Measurements from ENCODE around the gene GLB1L3.
A peak's percentile ranks its signal among the peaks of the same experiment; 100 is the strongest.

The GLB1L3 gene

DNA sequence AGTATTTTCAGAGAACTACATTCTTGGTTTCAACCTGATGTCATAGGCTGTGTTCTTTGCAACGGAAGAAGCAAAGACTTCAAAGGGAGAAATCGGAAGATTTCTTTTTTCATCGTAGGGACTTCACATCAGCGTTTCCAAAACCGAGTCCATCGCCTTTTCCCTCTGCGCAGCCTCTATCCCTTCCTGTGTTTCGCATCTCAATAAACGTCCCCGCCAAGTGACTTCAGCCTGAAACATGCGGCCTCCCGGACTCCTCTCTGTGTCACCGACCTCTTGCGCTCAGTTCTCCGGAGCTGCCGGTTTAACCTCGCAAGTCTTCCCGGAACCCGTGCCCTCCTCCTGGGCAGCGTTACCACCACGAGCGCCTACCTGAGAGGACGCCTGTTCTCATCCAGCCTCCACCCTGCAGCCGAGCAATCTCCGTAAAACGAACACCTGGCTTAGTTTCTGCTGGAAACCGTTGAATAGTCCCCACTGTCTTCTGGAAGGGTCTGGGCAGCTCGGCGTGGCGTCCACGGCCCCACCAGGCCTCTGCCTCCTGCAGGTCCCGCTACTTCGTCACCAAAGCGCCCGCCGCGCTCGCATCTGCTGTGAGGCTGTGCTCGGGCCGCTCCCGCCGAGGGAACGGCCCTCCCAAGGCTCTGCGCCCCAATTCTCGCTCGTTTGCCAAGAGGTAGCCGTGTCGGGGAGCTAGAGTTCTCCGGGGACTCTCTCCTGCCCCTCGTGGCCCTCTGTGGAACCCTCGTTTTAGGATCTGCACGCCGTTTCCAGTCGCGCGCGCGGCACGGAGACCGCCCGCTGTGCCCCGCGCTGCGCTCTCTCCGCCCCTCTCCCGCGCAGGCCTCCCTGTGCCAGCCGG lies at the start of gene GLB1L3:
Gene GLB1L3, plus strand, starts transcription at position 846 of the 862 bp plus-strand sequence. CDS start 362 bp downstream, outside the sequence.
- peak; percentile 49 to 56 for DNase-seq (ENCODE audit: low read depth in 2 of 2)

DNA sequence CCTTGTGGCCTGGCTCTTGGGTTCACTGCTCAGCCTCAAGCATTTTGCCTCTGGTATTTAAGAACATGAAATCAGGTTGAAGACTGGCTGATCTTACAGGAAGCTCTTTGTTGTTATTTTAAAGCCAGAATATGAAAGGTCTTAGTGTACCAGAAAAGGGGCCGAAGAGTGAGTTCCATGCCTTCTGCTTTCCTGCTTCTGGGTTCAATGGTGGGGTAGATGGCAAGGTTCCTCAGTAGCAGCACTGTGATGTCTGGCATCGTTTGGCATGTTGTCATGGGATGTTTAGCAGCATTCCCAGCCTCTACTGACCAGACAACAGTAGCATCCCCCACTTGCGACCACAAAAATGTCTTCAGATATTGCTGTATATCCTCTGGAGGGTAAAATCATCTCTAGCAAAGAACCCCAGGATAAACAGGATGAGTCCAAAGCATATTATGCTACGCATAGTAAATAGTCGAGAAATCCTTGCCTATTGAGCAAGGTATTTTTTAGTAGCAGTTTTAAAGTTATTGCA lies 49.3 kb upstream of the GLB1L3 start:
- no peak for DNase-seq (ENCODE audit: low read depth in 2 of 2)

DNA sequence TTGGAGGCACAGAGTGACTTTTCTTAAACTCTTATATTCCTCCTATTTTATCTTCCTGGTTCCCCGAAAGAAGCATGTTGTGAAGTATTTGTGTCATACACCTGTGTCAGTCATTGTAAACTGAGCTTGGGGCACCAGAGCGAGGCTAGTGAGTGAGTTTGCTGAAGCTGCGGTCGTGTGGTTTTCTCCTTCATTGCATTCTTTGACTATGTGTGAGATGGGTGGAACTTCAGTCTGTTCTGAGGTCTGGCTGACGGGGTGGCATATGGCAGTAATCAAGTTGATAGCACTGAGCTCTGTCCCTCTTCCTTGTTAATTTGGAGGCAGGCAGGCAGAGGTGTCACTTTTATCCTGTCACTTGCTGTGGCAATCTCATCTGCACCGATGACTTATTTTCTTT lies 47.6 kb upstream of the GLB1L3 start:
- DNase-seq (ENCODE audit: low read depth in 2 of 2): no peak

- no peak for DNase-seq (ENCODE audit: low read depth in 2 of 2)
Observed at GRCh38 chr11:134229126-134229790, 46.9 kb upstream of the GLB1L3 start.

GRCh38 chr11:134230339-134230738 lies 45.8 kb upstream of the GLB1L3 start:
- DNase-seq (ENCODE audit: low read depth in 2 of 2): no peak

GRCh38 chr11:134231958-134232659 lies 44.1 kb upstream of the GLB1L3 start:
- DNase-seq (ENCODE audit: low read depth in 2 of 2): no peak

DNA sequence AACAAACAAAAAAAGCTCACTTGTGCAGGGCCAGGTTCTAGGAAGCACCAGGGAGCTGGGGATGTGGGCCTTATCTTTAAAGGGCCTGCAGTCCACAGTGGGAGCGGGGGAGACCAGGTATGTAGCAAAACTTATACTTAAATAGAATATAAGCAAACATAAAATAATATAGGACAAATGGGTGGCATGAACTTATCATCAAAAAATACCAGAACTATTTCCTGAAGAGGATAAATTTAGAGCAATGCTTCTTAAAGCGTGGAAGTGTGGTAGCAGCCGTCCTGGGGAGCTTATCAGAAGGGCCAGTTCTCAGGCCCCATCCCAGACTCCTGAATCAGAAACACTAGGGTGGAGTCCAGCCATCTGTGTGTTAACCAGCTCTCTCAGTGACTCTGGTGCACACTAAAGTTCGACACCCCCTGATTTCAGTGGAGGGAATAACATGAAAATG lies 42.4 kb upstream of the GLB1L3 start:
- no peak for DNase-seq (ENCODE audit: low read depth in 2 of 2)

DNA sequence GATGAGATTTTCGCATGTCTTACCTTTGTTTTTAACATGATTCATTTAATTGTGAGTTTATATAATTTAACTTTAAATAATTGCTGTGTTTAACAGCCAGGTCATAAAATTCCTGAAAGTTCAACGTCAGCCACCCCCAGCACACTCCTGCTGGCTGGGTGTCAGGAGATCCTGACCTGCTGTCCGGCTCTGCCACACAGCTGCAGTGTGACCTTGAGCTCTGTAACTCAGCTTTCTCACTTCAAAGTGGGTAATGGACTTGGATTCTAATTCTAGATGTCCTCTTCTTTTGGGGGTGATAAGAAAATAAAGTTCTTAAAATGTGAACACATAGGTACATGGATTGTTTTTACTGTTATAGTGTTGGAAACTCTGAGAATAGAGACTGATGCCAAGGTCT lies 40.8 kb upstream of the GLB1L3 start:
- DNase-seq (ENCODE audit: low read depth in 2 of 2): no peak

- DNase-seq (ENCODE audit: low read depth in 2 of 2): no peak
Observed at GRCh38 chr11:134236834-134237556, 39.2 kb upstream of the GLB1L3 start.

DNA sequence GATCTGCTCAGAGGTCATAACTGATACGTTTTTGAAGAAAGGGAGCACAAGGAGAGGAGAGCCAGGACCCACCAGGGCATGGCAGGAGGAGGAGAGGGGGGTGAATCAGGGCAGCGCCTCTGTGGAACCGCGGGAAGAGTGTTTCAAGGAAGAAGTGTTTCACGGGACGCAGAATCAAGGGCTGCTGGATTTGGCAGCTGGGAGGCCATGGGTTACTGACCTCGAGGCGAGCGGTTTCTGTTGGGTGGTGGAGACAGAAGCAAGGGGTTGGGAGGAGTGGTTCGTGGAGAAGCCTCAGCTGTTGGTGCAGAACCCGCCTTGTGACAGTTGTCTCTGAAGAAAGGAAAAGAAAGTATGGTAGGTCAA lies 38.6 kb upstream of the GLB1L3 start:
- no peak for DNase-seq (ENCODE audit: low read depth in 2 of 2)

- no peak for DNase-seq (ENCODE audit: low read depth in 2 of 2)
Observed at GRCh38 chr11:134238956-134239355, 37.2 kb upstream of the GLB1L3 start.

DNA sequence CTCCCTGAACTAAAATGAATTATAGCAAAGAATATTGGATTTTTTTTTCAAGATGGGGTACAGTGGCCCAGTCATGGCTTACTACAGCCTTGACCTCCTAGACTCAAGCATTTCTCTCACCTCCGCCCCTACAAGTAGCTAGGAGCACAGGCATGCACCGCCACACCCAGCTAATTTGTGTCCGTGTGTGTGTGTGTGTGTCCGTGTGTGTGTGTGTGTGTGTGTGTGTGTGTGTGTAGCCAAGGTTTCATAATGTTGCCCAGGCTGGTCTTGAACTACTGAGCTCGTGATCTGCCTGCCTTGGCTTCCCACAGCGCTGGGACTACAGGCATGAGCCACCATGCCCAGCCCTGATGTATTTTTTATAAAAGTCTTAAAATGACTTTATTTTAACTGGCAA lies 35.6 kb upstream of the GLB1L3 start:
- DNase-seq (ENCODE audit: low read depth in 2 of 2): no peak

DNA sequence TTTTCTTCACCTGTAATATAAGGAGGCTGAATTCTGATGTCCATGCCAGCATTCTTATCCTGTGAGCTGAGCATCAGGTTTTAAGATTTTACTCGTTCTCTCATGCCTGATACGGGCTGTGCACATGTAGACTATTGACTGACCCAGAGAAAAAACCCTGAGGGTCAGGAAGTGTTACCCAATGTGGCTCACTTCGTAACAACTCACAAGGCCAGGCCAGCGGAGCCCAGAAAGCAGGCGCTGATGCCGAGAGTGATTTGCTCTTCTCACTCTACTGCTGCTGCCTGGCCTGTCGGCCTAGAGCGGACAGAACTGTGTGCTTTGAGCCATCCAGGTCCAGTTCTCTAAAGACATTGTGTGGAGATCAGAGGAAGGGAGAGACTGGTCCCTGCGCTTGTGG lies 33.8 kb upstream of the GLB1L3 start:
- no peak for DNase-seq (ENCODE audit: low read depth in 2 of 2)

- no peak for DNase-seq (ENCODE audit: low read depth in 2 of 2)
Observed at GRCh38 chr11:134243913-134244312, 32.3 kb upstream of the GLB1L3 start.

DNA sequence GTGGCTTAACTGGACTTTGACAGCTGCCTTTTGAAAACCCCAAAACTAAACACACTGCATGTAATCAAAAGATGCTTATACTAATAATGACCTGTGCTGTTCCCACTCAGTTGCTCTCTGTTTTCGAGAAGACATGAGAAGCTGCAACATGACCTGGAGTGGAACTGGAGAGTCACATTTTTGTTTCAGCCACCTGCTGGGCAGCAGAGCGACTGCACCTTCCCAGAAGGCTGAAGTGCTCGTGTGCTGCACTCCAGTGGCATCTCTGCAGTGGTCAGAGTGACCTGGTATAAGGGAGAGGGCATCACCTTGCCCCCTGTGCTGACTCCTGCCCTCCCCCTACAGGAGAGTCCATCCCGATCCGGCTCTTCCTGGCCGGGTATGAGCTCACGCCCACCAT lies 31.6 kb upstream of the GLB1L3 start:
- DNase-seq (ENCODE audit: low read depth in 2 of 2): no peak

DNA sequence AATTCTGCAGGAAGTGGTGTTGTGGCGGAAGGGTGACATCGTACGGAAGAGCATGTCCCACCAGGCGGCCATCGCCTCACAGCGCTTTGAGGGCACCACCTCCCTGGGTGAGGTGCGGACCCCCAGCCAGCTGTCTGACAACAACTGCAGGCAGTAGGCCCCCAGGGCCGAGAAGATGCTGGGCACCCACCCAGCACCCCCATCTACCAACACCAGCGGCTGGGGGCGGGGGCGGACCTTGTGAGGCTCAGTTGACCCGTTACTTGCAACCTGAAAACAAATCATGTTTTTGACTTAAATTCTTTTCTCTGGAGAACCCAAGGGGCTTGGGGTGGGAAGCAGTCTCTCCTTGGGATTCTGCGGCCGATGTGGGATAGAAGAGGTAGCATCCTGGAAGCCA lies 30.7 kb upstream of the GLB1L3 start:
- no peak for DNase-seq (ENCODE audit: low read depth in 2 of 2)

DNA sequence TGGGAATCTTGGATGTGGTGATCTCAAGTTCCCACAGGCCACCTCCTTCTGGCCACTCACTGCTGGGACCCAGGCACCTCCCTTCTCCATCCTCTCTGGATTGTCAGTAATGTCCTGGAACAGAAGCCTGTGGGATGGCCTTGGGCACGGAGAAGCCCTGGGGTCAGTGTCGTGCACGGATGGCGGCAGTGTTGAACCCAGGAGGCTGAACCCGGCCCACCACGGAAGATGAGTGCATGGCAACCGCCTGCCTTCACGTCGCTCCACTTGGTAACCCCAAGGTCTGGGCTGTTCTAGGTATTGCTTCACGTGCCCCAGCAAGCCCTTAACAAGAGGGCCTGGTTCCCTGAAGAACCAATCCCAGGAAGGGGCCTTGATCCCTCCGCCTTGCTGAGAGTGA lies 30.1 kb upstream of the GLB1L3 start:
- DNase-seq (ENCODE audit: low read depth in 2 of 2): no peak

- no peak for DNase-seq (ENCODE audit: low read depth in 2 of 2)
Observed at GRCh38 chr11:134246678-134247077, 29.5 kb upstream of the GLB1L3 start.

DNA sequence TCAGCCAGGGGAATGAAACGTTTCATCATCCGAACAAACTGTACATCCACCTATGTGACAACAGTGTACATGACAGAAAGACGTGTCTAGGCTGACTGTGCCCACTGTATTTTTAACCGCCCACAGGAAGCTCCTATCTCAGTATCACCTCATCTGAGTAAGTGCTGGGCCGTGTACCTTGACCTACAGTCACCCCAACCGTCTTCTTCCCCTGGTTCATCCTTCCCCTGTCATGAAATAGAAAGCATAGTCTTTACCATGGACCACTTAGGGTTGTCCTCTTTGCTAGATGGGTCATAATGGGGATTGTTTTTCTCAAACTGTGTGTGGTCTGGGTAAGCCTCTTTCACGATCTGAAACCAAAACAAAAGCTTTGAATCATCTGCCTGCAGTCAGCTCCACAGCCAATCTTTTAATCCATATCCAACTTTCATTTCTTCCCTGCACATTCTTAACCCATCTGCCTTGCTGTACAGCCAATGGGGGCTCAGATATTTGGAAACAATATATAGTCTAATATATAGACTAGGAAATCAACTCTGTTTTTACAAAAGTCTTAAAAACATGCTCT lies 27.2 kb upstream of the GLB1L3 start:
- no peak for DNase-seq (ENCODE audit: low read depth in 2 of 2)

- DNase-seq (ENCODE audit: low read depth in 2 of 2): no peak
Observed at GRCh38 chr11:134250246-134250645, 25.9 kb upstream of the GLB1L3 start.

DNA sequence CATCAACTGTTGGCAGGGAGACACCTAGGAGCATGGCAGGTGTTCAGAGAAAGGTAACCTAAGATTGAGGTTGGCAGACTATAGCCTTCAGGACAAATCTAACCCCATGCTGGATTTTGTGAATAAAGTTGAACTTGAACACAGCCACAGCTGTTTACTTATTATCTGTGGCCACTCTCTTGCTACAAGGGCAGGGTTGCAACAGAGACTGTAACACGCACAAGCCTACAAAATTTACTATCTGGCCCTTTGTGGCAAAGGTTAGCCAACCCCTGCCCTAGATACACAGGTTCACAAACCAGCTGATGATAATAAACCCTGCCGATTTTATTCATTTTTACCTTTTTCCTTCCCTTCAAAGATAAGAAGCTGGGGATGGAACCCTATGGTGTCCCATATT lies 25.5 kb upstream of the GLB1L3 start:
- DNase-seq (ENCODE audit: low read depth in 2 of 2): no peak
